Gastrocnemius medialis (tissue), 4 donors: ENCODE measurements around the gene ZNF30. TPM values are rescaled to one million over a fixed set of nuclear protein-coding genes. Genes with fewer than 3 reads are reported as not detected.
"Not testable (repeated sequence)": the region's sequence is repeated elsewhere in the genome, so short reads cannot be mapped to it uniquely, and the experiment has no call there.

Source experiments
- ATAC-seq, 2 donors: fragments of 150-250 bp; one replicate each; pipeline ENCODE4 v1.9.1; 2016
- DNase-seq, 2 donors: peaks; one replicate each; pipeline ENCODE4 v3.0.0-alpha.2; 2019
- H3K27ac ChIP-seq, 4 donors: fragments of 200-600 bp; sonication (generic); 1 replicate in 1 of 4; 2 replicates in 3 of 4; pipeline ENCODE4 v1.5.1; 2016 to 2018; ENCODE audit warnings: mild to moderate bottlenecking in 2 of 4, moderate library complexity in 1 of 4
- H3K27me3 ChIP-seq, 3 donors: fragments of 200-600 bp; sonication (generic) in 2 of 3; 1 replicate in 1 of 3; 2 replicates in 2 of 3; pipeline versions ENCODE4 v1.5.1 to v1.6.0; 2016 to 2019; ENCODE audit warnings: mild to moderate bottlenecking in 1 of 3, moderate library complexity in 1 of 3
- H3K36me3 ChIP-seq, 2 donors: fragments of 200-600 bp; sonication (generic) in 1 of 2; one replicate each; pipeline ENCODE4 v1.5.1; 2017 to 2018
- H3K4me1 ChIP-seq, 2 donors: fragments of 200-600 bp; sonication (generic) in 1 of 2; one replicate each; pipeline ENCODE4 v1.5.1; 2016 to 2017; ENCODE audit warnings: mild to moderate bottlenecking in 2 of 2
- H3K4me3 ChIP-seq, 4 donors: fragments of 200-600 bp; sonication (generic) in 3 of 4; 1 replicate in 1 of 4; 2 replicates in 3 of 4; pipeline ENCODE4 v1.5.1; 2016 to 2019; ENCODE audit warnings: mild to moderate bottlenecking in 2 of 4
- H3K9me3 ChIP-seq, 3 donors: fragments of 200-600 bp; sonication (generic) in 2 of 3; 1 replicate in 1 of 3; 2 replicates in 2 of 3; pipeline ENCODE4 v1.5.1; 2016 to 2019
- CTCF ChIP-seq, 5 experiments: fragments of 450-650 bp in 3 of 5; fragments of 200-600 bp in 2 of 5; sonication (generic) in 2 of 5; IDR thresholded peaks in 4 of 5; conservative IDR thresholded peaks in 1 of 5; 1 replicate in 4 of 5; 2 replicates in 1 of 5; pipeline ENCODE4 v1.5.1; 2016 to 2019; ENCODE audit warnings: antibody characterized with exemption in 5 of 5, mild to moderate bottlenecking in 3 of 5, moderate library complexity in 3 of 5
- POLR2A ChIP-seq, 2 donors: fragments of 450-650 bp; IDR thresholded peaks; one replicate each; pipeline ENCODE4 v1.6.1; 2017; ENCODE audit warnings: antibody characterized with exemption in 2 of 2, mild to moderate bottlenecking in 2 of 2, moderate library complexity in 2 of 2
- in situ Hi-C, 4 donors: fragments of 200-750 bp; cut with MboI; loops; one replicate each; pipeline versions ENCODE4 v1.15.0 to v1.8.0; 2017; ENCODE audit warnings: low sequenced_read_pairs in 4 of 4
- intact Hi-C: fragments of 100-400 bp; cut with DNase I; formaldehyde crosslinking; loops from one replicate; pipeline ENCODE4 v1.15.1; 2023; ENCODE audit warnings: low total_unique reads
- total RNA-seq, 4 donors: library from RNA; depleted of rRNA; stranded (reverse); fragments of >200 nt; gene quantifications; one replicate each; pipeline versions ENCODE4 v1.1.0 to v1.2.3, GENCODE V29; 2016

Gene ZNF30
- total RNA-seq, 4 donors from 2014 or later: 0.66 to 2.3 (median 0.92) TPM

GRCh38 chr19:34888091-34888490, 38.6 kb upstream of the ZNF30 start:
- H3K36me3 ChIP-seq: no peaks in the 10 kb centered on the region
- in situ Hi-C loops (no loop called here), intact Hi-C loops (no loop called here)
- no peaks in the 10 kb centered on the region for H3K27me3 ChIP-seq
- no peaks in the 10 kb centered on the region for H3K4me1 ChIP-seq
- no peak for DNase-seq
- H3K9me3 ChIP-seq: no peaks in the 10 kb centered on the region
- no peak overlapping the region for H3K27ac ChIP-seq
- H3K4me3 ChIP-seq: no peak overlapping the region
- TF ChIP-seq CTCF (IDR thresholded peaks at IDR 0.05 in 4 of 5, conservative IDR thresholded peaks at IDR 0.05 in 1 of 5) (no peak), POLR2A (IDR thresholded peaks at IDR 0.05) (no peak)
- no peak for ATAC-seq

GRCh38 chr19:34900245-34900644, 26.5 kb upstream of the ZNF30 start:
- Histone ChIP-seq H3K4me1 (no peaks in the 10 kb centered on the region), H3K27ac (no peak overlapping the region), H3K36me3 (no peaks in the 10 kb centered on the region), H3K4me3 (no peak overlapping the region), H3K9me3 (no peaks in the 10 kb centered on the region), H3K27me3 (peaks cover 10 to 16% (median 13%) of the 10 kb centered on the region in 3 donors)
- in situ Hi-C loops: no loop called here
- TF ChIP-seq POLR2A (IDR thresholded peaks at IDR 0.05) (no peak), CTCF (IDR thresholded peaks at IDR 0.05 in 4 of 5, conservative IDR thresholded peaks at IDR 0.05 in 1 of 5) (no peak)
- intact Hi-C loops: no loop called here
- ATAC-seq (no peak), DNase-seq (no peak)

GRCh38 chr19:34904664-34905527, 21.8 kb upstream of the ZNF30 start:
- in situ Hi-C loops: no loop called here
- intact Hi-C loops: no loop called here
- no peaks in the 10 kb centered on the region for H3K4me1 ChIP-seq
- DNase-seq (no peak), ATAC-seq (no peak)
- H3K27me3 ChIP-seq: peaks cover 23 to 39% (median 30%) of the 10 kb centered on the region in 3 donors
- no peak for TF ChIP-seq CTCF (IDR thresholded peaks at IDR 0.05 in 4 of 5, conservative IDR thresholded peaks at IDR 0.05 in 1 of 5)
- no peak for TF ChIP-seq POLR2A (IDR thresholded peaks at IDR 0.05)
- H3K36me3 ChIP-seq: no peaks in the 10 kb centered on the region
- H3K27ac ChIP-seq: no peak overlapping the region
- no peaks in the 10 kb centered on the region for H3K9me3 ChIP-seq
- H3K4me3 ChIP-seq: no peak overlapping the region

GRCh38 chr19:34910770-34911169, 15.9 kb upstream of the ZNF30 start:
- no peak overlapping the region for H3K27ac ChIP-seq
- in situ Hi-C loops (no loop called here), intact Hi-C loops (no loop called here)
- ATAC-seq: no peak
- peaks cover 8 to 17% (median 12%) of the 10 kb centered on the region in 3 donors for H3K27me3 ChIP-seq
- TF ChIP-seq POLR2A (IDR thresholded peaks at IDR 0.05) (no peak), CTCF (IDR thresholded peaks at IDR 0.05 in 4 of 5, conservative IDR thresholded peaks at IDR 0.05 in 1 of 5) (no peak)
- no peaks in the 10 kb centered on the region for H3K36me3 ChIP-seq
- DNase-seq: no peak
- no peak overlapping the region for H3K4me3 ChIP-seq
- H3K4me1 ChIP-seq: no peaks in the 10 kb centered on the region
- H3K9me3 ChIP-seq: no peaks in the 10 kb centered on the region

- in situ Hi-C loops: not testable (repeated sequence)
Observed at GRCh38 chr19:34917144-34917543, 9.6 kb upstream of the ZNF30 start.

More at GRCh38 chr19:34917144-34917543, 9.6 kb upstream of the ZNF30 start:
- H3K4me1 ChIP-seq, H3K36me3 ChIP-seq, ATAC-seq, DNase-seq, H3K27me3 ChIP-seq, H3K4me3 ChIP-seq, intact Hi-C loops, H3K9me3 ChIP-seq, H3K27ac ChIP-seq: not testable (repeated sequence)
